IMR-90 (cell line): ENCODE results near the gene BZW2. TPM values are rescaled to one million over a fixed set of nuclear protein-coding genes. Genes with fewer than 3 reads are reported as not detected.

ENCODE experiments used
- ATAC-seq: fragments of 200-7000 bp; cut with Tn5 transposase; 2 replicates; pipeline ENCODE4 v1.9.1; 2020; ENCODE audit warnings: low read depth, mild to moderate bottlenecking, moderate library complexity
- BruUV-seq: library from RNA; stranded (reverse); fragments of 400-500 nt; replicated peaks from 2 replicates; lab custom pipeline; 2021; lab: Mats Ljungman, UMichigan
- CTCF ChIA-PET: fragments of 300-600 bp; formaldehyde crosslinking; extraction: SDS; loops from one replicate; lab custom pipeline; 2021; ENCODE audit warnings: antibody characterized with exemption; lab: Yijun Ruan, JAX
- POLR2A ChIA-PET: fragments of 300-600 bp; sonication (Branson Sonifier 250); formaldehyde crosslinking; loops from one replicate; lab custom pipeline; 2022; ENCODE audit warnings: antibody characterized with exemption; ENCODE audit not compliant: unreplicated experiment; lab: Charles Lee
- DNase-seq: peaks from one replicate; pipeline ENCODE4 v3.0.0; 2013
- H2AFZ ChIP-seq: replicated peaks from 2 replicates; pipeline ENCODE3; 2013; ENCODE audit warnings: low read length, mild to moderate bottlenecking; ENCODE audit not compliant: poor library complexity
- H2AK5ac ChIP-seq: 2 replicates; pipeline ENCODE4 v1.6.1; 2013; ENCODE audit warnings: low read depth, low read length, inconsistent platforms
- H2AK9ac ChIP-seq: replicated peaks from 2 replicates; pipeline ENCODE3; 2013; ENCODE audit warnings: mild to moderate bottlenecking, low read depth, low read length, moderate library complexity; ENCODE audit not compliant: poor library complexity
- H2BK120ac ChIP-seq: 2 replicates; pipeline ENCODE4 v1.6.1; 2013; ENCODE audit warnings: low read depth, low read length, inconsistent platforms
- H2BK15ac ChIP-seq: 3 replicates; pipeline ENCODE4 v1.6.1; 2013; ENCODE audit warnings: low read depth, low read length, inconsistent platforms
- H2BK20ac ChIP-seq: 2 replicates; pipeline ENCODE4 v1.6.1; 2013; ENCODE audit warnings: low read depth, mild to moderate bottlenecking, inconsistent platforms, low read length, moderate library complexity
- H2BK5ac ChIP-seq: 2 replicates; pipeline ENCODE4 v1.6.1; 2013; ENCODE audit warnings: mild to moderate bottlenecking, low read depth, low read length, inconsistent platforms; ENCODE audit not compliant: poor library complexity, severe bottlenecking
- H3K14ac ChIP-seq: replicated peaks from 2 replicates; pipeline ENCODE4 v1.6.1; 2013; ENCODE audit warnings: low read depth, low read length, inconsistent platforms
- H3K18ac ChIP-seq: 2 replicates; pipeline ENCODE4 v1.6.1; 2013; ENCODE audit warnings: low read depth, low read length, control low read depth
- H3K23ac ChIP-seq: 2 replicates; pipeline ENCODE4 v1.6.1; 2013; ENCODE audit warnings: low read depth, low read length, inconsistent platforms
- H3K27ac ChIP-seq: 2 replicates; pipeline ENCODE4 v1.5.1; 2013; ENCODE audit warnings: mild to moderate bottlenecking, control low read depth, low read length; ENCODE audit not compliant: insufficient read depth
- H3K27me3 ChIP-seq: 2 replicates; pipeline ENCODE4 v1.6.1; 2013; ENCODE audit warnings: low read length; ENCODE audit not compliant: control insufficient read depth, insufficient read depth
- H3K36me3 ChIP-seq: 2 replicates; pipeline ENCODE4 v1.6.1; 2013; ENCODE audit warnings: low read length, mixed read lengths; ENCODE audit not compliant: control insufficient read depth, insufficient read depth
- H3K4ac ChIP-seq: 2 replicates; pipeline ENCODE4 v1.6.1; 2013; ENCODE audit warnings: low read depth, low read length, inconsistent platforms
- H3K4me1 ChIP-seq: 2 replicates; pipeline ENCODE4 v1.6.1; 2013; ENCODE audit warnings: low read length, mixed read lengths; ENCODE audit not compliant: control insufficient read depth, insufficient read depth
- H3K4me2 ChIP-seq: 2 replicates; pipeline ENCODE4 v1.6.1; 2013; ENCODE audit warnings: low read depth, mild to moderate bottlenecking, control low read depth, low read length, moderate library complexity
- H3K4me3 ChIP-seq: 2 replicates; pipeline ENCODE4 v1.5.1; 2013; ENCODE audit warnings: low read depth, mild to moderate bottlenecking, control low read depth, low read length, moderate library complexity; ENCODE audit not compliant: insufficient read depth
- H3K56ac ChIP-seq: 2 replicates; pipeline ENCODE4 v1.6.1; 2013; ENCODE audit warnings: low read length, inconsistent platforms; ENCODE audit not compliant: insufficient read depth; ENCODE audit errors: extremely low read depth
- H3K79me1 ChIP-seq, 2 experiments: 2 replicates each; pipeline ENCODE4 v1.6.1; 2013; ENCODE audit warnings: low read length in 2 of 2, inconsistent platforms in 1 of 2, low read depth in 1 of 2
- H3K9ac ChIP-seq: 2 replicates; pipeline ENCODE4 v1.6.1; 2013; ENCODE audit warnings: low read depth, low read length, control low read depth
- H3K9me1 ChIP-seq: 2 replicates; pipeline ENCODE4 v1.6.1; 2013; ENCODE audit warnings: low read length, inconsistent platforms; ENCODE audit not compliant: insufficient read depth
- H3K9me3 ChIP-seq: 2 replicates; pipeline ENCODE4 v1.6.1; 2013; ENCODE audit warnings: low read length; ENCODE audit not compliant: control insufficient read depth, insufficient read depth
- H4K20me1 ChIP-seq: 2 replicates; pipeline ENCODE4 v1.6.1; 2013; ENCODE audit warnings: low read length, inconsistent platforms; ENCODE audit not compliant: insufficient read depth
- H4K5ac ChIP-seq: 2 replicates; pipeline ENCODE4 v1.6.1; 2013; ENCODE audit warnings: mild to moderate bottlenecking, low read depth, low read length, control low read depth
- H4K8ac ChIP-seq, 2 experiments: 2 replicates each; pipeline ENCODE4 v1.6.1; 2013; ENCODE audit warnings: low read depth in 2 of 2, low read length in 2 of 2, control low read depth in 1 of 2, inconsistent platforms in 1 of 2
- H4K91ac ChIP-seq: 2 replicates; pipeline ENCODE4 v1.6.1; 2013; ENCODE audit warnings: low read depth, low read length, inconsistent platforms; ENCODE audit not compliant: insufficient read depth
- BHLHE40 ChIP-seq: fragments of 150-350 bp; IDR thresholded peaks from 2 replicates; pipeline ENCODE4 v1.6.1; 2016; ENCODE audit warnings: mild to moderate bottlenecking, low read depth, low read length
- CEBPB ChIP-seq: IDR thresholded peaks from 2 replicates; pipeline ENCODE4 v1.6.1; 2012; ENCODE audit warnings: low read depth, low read length, improper control_type of control experiment
- CHD1 ChIP-seq: IDR thresholded peaks from 2 replicates; pipeline ENCODE4 v1.6.1; 2012; ENCODE audit warnings: low read depth, low read length, improper control_type of control experiment
- CTCF ChIP-seq: conservative IDR thresholded peaks from 2 replicates; pipeline ENCODE4 v1.5.1; 2012; ENCODE audit warnings: mild to moderate bottlenecking, low read depth, low read length, improper control_type of control experiment
- ELK1 ChIP-seq: fragments of 150-350 bp; IDR thresholded peaks from 2 replicates; pipeline ENCODE4 v1.6.1; 2016; ENCODE audit warnings: low read depth, mild to moderate bottlenecking, low read length, moderate library complexity, borderline replicate concordance
- MAFK ChIP-seq: IDR thresholded peaks from 2 replicates; pipeline ENCODE4 v1.6.1; 2012; ENCODE audit warnings: low read depth, low read length, improper control_type of control experiment
- MAZ ChIP-seq: IDR thresholded peaks from 2 replicates; pipeline ENCODE4 v1.6.1; 2012; ENCODE audit warnings: low read depth, mild to moderate bottlenecking, low read length, improper control_type of control experiment, moderate library complexity, borderline replicate concordance
- POLR2A ChIP-seq: IDR thresholded peaks from 2 replicates; pipeline ENCODE4 v1.6.1; 2012; ENCODE audit warnings: mild to moderate bottlenecking, low read depth, low read length
- RAD21 ChIP-seq: IDR thresholded peaks from 2 replicates; pipeline ENCODE4 v1.6.1; 2012; ENCODE audit warnings: low read length, improper control_type of control experiment
- RFX5 ChIP-seq: IDR thresholded peaks from 2 replicates; pipeline ENCODE4 v1.8.0; 2012; ENCODE audit warnings: low read depth, mild to moderate bottlenecking, low read length, moderate library complexity
- WGBS, 2 experiments: methylation state at CpG; one replicate each; pipeline versions ENCODE4 v1.1.5 to v1.1.7; 2013; ENCODE audit warnings: missing lambda C conversion rate in 2 of 2; ENCODE audit not compliant: insufficient read length in 1 of 2; ENCODE audit errors: extremely low coverage in 2 of 2; 5-methylcytosine and 5-hydroxymethylcytosine counted together
- dilution Hi-C: fragments of 300-500 bp; cut with HindIII; formaldehyde crosslinking; loops from one replicate; pipeline ENCODE4 v1.14.3; 2018; ENCODE audit warnings: low sequenced_read_pairs; ENCODE audit not compliant: unreplicated experiment
- in situ Hi-C: fragments of 300-500 bp; cut with MboI; formaldehyde crosslinking; loops from 3 replicates; pipeline ENCODE4 v1.14.3; 2019; ENCODE audit warnings: low sequenced_read_pairs, inconsistent platforms, mixed read lengths
- intact Hi-C: fragments of 100-400 bp; cut with micrococcal nuclease; formaldehyde crosslinking; loops from 2 replicates; pipeline ENCODE4 v1.10.0; 2022
- polyA plus RNA-seq, 3 experiments: library from polyadenylated mRNA; depleted of rRNA; stranded (reverse); fragments of >200 nt; gene quantifications; 2 replicates each; pipeline ENCODE4 v1.2.3, GENCODE V29; 2012; ENCODE audit warnings: low replicate concordance in 1 of 3
- total RNA-seq: library from RNA; depleted of rRNA; stranded (reverse); fragments of >200 nt; gene quantifications from 2 replicates; pipeline ENCODE4 v1.2.3, GENCODE V29; 2012

Gene BZW2
- total and polyA plus RNA-seq, 2 of the 4 experiments (the other 2 are of a cell fraction) = 58.1 to 92.9 TPM

- Histone ChIP-seq H4K91ac (no peak overlapping the region), H2AK9ac (no peak overlapping the region), H3K9me1 (no peaks in the 10 kb centered on the region), H3K18ac (0 out of 2 replicates have a peak overlapping the region, but pooled peaks have one; percentile 54), H3K36me3 (peaks cover 9% of the 10 kb centered on the region; the same call in 1 of the 2 replicates), H3K27me3 (no peaks in the 10 kb centered on the region), H4K8ac (peak overlapping the region in 1 of 2 experiments; percentile 20; a peak in 1 of 4 replicates), H3K4me2 (0 out of 2 replicates have a peak overlapping the region, but pooled peaks have one; percentile 13), H3K4me3 (no peak overlapping the region), H3K27ac (peak overlapping the region; percentile 78; the same call in 1 of the 2 replicates), H2BK20ac (no peak overlapping the region), H3K4ac (no peak overlapping the region), H3K56ac (no peak overlapping the region), H2AFZ (no peak overlapping the region), H3K9me3 (no peaks in the 10 kb centered on the region), H3K79me1 (peaks cover 0 to 3% of the 10 kb centered on the region in 2 experiments; a peak in 1 of 4 replicates), H2AK5ac (no peak overlapping the region), H4K20me1 (no peaks in the 10 kb centered on the region), H3K23ac (peak overlapping the region; percentile 91; the same call in 1 of the 2 replicates), H2BK15ac (no peak overlapping the region), H4K5ac (peak overlapping the region; percentile 40; the same call in 1 of the 2 replicates), H2BK5ac (peak overlapping the region; percentile 72), H3K4me1 (peaks cover 6% of the 10 kb centered on the region), H2BK120ac (no peak overlapping the region), H3K14ac (no peak overlapping the region; the same call in 1 of the 2 replicates), H3K9ac (no peak overlapping the region)
- WGBS, 2 experiments = 33% methylated on average over 1 of the region's 2 CpGs; no CpG with 5 or more reads in 1 of the 2 experiments
- ChIA-PET CTCF (interaction anchor here (0.6 kb wide), 1 partner anchor 25 kb away, joined by 3 read pairs; no protein-coding TSS in a partner anchor), POLR2A (interaction anchor here (0.6 kb wide), 1 partner anchor 1045 kb away, joined by 10 read pairs; no protein-coding TSS in a partner anchor)
- intact Hi-C loops = loop anchor here (2.0 kb wide), 1 partner anchor 41 kb away; the partner anchor contains the start of gene ANKMY2
- ATAC-seq = peak; percentile 64
- no TSS peak for BruUV-seq
- peak; percentile 29 for DNase-seq
- in situ Hi-C loops = no loop called here
- dilution Hi-C loops = no loop called here
- TF ChIP-seq MAFK = no peak
- no peak for TF ChIP-seq BHLHE40
- no peak for TF ChIP-seq CTCF
- TF ChIP-seq CHD1 = no peak
- no peak for TF ChIP-seq MAZ
- no peak for TF ChIP-seq RFX5
- TF ChIP-seq CEBPB = no peak
- no peak for TF ChIP-seq POLR2A
- no peak for TF ChIP-seq ELK1
- no peak for TF ChIP-seq RAD21
Observed at GRCh38 chr7:16685535-16685934, 39.6 kb downstream of the BZW2 start.
